Measurements from ENCODE around the gene RBM24.

- TF ChIP-seq EP300 (IDR thresholded peaks at IDR 0.05) (no peak), CTCF (IDR thresholded peaks at IDR 0.05) (no peak)
Observed at GRCh38 chr6:17251953-17252352, 29.2 kb upstream of the RBM24 start.
